Stimulated activated effector memory CD8-positive, alpha-beta T cell treated with anti-CD3 and anti-CD28 coated beads, Interleukin-12 subunit alpha, Interleukin-12 subunit beta, amount 100 ng/mL, for 72 hours (primary cell): ENCODE results near the gene RRM1.

Experiments
- ATAC-seq: fragments of 150-1000 bp; cut with Tn5 transposase; 2 replicates; pipeline ENCODE4 v1.10.0; 2021
- DNase-seq, 2 donors: peaks; one replicate each; pipeline ENCODE4 v3.0.0; 2021 to 2022; ENCODE audit warnings: low spot score in 2 of 2
- H3K27ac Mint-ChIP-seq: one replicate; pipeline ENCODE4 v1.8.0; 2022; ENCODE audit warnings: mild to moderate bottlenecking, mixed read lengths
- H3K36me3 Mint-ChIP-seq: one replicate; pipeline ENCODE4 v1.8.0; 2022; ENCODE audit warnings: mild to moderate bottlenecking, mixed read lengths
- H3K4me1 Mint-ChIP-seq: one replicate; pipeline ENCODE4 v1.8.0; 2022; ENCODE audit warnings: mixed read lengths
- H3K4me3 Mint-ChIP-seq: one replicate; pipeline ENCODE4 v1.8.0; 2022; ENCODE audit warnings: mild to moderate bottlenecking, mixed read lengths
- H3K9me3 Mint-ChIP-seq: one replicate; pipeline ENCODE4 v1.8.0; 2022; ENCODE audit warnings: mixed read lengths

The RRM1 gene

DNA sequence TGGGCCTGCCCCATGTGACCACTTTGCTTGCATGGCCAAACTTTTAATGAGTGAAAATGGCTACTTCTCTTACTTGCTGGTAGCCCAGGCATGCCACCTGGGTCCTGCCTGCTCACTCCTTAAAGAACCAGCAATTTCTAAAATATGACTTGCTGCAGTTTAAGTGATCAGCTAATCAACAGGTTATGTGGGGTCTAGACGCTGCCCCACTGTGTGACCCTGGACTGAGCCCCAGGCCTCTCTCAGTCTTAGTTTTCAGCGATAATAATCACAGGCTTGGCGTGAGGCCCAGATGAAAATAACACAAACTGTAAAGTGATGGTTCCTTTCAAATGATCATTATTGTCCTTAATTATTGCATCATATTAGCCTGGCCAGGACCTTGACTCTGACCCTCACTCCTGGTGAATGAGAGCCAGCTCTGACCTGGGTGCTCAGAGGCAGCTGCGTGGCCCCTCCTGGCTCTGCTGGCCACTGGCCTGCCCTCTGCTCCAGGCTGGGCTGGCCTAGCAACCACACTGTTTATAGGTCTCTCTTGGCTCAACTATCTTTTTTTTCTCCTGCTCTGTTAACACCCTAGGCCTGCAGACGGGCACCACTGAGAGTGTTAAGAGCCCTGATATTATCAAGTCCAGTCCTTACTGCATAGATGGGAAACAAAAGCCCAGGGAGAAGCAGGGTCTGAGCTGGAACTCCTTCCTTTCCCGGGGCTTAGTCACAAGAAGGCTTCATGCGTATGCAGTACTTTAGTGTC, 89.7 kb downstream of the RRM1 start:
- Mint-ChIP-seq H3K9me3 (no peaks in the 10 kb centered on the region), H3K4me1 (no peaks in the 10 kb centered on the region), H3K4me3 (no peak overlapping the region), H3K27ac (no peak overlapping the region), H3K36me3 (no peaks in the 10 kb centered on the region)
- DNase-seq (peak in 1 of 2 donors; percentile 43), ATAC-seq (no peak)

DNA sequence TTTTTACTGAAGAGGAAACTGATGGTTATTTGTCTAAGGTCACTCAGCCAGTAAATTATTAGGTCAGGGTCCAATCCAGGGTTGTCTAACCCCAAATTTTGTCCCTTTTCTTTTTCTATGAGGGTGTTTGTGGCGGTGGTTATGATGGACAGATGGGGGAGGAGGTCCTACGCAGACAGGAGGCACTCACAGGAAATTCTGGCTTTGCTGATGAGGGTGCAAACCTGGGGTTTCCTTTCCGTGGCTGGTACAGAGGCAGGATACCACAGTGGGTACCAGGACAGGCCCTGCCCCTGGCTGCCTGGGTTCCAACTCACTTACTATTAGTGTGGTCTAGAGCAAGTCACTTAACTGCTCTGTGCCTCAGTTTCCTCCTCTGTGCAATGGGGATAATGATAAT, 91.0 kb downstream of the RRM1 start:
- H3K4me1 Mint-ChIP-seq: no peaks in the 10 kb centered on the region
- no peak overlapping the region for H3K4me3 Mint-ChIP-seq
- no peaks in the 10 kb centered on the region for H3K9me3 Mint-ChIP-seq
- H3K27ac Mint-ChIP-seq: no peak overlapping the region
- no peaks in the 10 kb centered on the region for H3K36me3 Mint-ChIP-seq
- DNase-seq: peak in 1 of 2 donors; percentile 45
- ATAC-seq: no peak

GRCh38 chr11:4186464-4187054, 92.0 kb downstream of the RRM1 start:
- H3K27ac Mint-ChIP-seq: no peak overlapping the region
- H3K4me3 Mint-ChIP-seq: peak overlapping the region; percentile 64
- H3K4me1 Mint-ChIP-seq: no peaks in the 10 kb centered on the region
- ATAC-seq (no peak), DNase-seq (no peak)
- H3K36me3 Mint-ChIP-seq: no peaks in the 10 kb centered on the region
- H3K9me3 Mint-ChIP-seq: no peaks in the 10 kb centered on the region

GRCh38 chr11:4187055-4187988, 92.7 kb downstream of the RRM1 start:
- peak; percentile 89 for ATAC-seq
- no peak overlapping the region for H3K27ac Mint-ChIP-seq
- DNase-seq: peak; percentile 96
- no peaks in the 10 kb centered on the region for H3K4me1 Mint-ChIP-seq
- peak overlapping the region; percentile 64 for H3K4me3 Mint-ChIP-seq
- H3K36me3 Mint-ChIP-seq: no peaks in the 10 kb centered on the region
- H3K9me3 Mint-ChIP-seq: no peaks in the 10 kb centered on the region
